ENCODE results near the gene IDH3A. TPM values are rescaled to one million over a fixed set of nuclear protein-coding genes. Genes with fewer than 3 reads are reported as not detected.
A peak's percentile ranks its signal among the peaks of the same experiment; 100 is the strongest.

The IDH3A gene
- total RNA-seq (2021; ENCODE audit: unreplicated experiment) (115 TPM), Bru-seq, nascent RNA (percentile 70 among the genes with signal in this experiment), BruChase-seq, experiment 1, labeled RNA remaining after a 6-hour chase (percentile 91 among the genes with signal in this experiment), BruChase-seq, experiment 2, labeled RNA remaining after a 2-hour chase (percentile 88 among the genes with signal in this experiment)
- polyA plus RNA-seq (2012) = 47.2 and 67.9 TPM in 2 replicates
- long read RNA-seq, full-length matches to known transcripts = 94 of 117 reads
- long read RNA-seq, partial matches to known transcripts = 4 of 117 reads
- long read RNA-seq, other reads (novel, unspliced or antisense) = 19 of 117 reads

DNA sequence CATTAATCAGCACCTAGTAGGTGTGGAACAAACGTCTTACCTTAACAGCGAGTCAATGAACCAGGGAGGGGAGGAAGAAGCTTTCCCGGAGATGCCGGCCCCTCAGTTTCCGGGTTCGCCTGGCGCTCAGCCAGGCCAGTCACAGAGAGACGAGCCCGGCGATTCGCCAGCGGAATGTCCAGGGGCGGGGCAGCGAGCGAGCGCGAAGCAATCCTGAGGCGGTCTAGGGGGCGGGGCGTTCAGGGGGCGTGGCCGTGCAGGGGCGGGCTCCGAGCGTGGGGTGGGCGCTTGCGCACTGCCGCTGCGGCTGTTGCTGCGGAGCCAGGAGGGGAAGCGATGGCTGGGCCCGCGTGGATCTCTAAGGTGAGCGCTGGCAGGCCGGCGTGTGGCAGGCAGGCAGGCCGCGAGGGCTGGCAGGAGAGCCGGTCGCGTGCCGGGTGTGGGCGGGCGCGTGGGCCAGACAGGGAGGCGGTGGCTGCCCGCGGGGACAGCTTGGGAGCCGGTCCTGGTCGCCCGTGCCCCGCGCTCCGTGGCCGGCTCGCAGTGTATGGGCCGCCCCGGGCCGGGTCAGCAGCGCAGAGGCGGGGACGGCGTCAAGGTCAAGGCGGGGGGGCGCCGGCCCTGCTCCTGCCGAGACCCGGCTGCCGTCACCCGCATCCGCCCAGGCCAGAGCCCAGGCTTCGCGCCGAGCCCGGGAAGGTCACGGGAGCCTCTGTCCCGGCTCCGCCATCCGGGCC lies at the start of gene IDH3A:
Gene IDH3A (plus strand): TSS at position 295 of the 737 bp plus-strand sequence. CDS start 42 bp downstream, at position 337.
- Histone ChIP-seq H3K27me3 (ENCODE audit: insufficient read depth, low read length) (no peaks in the 10 kb centered on the region), H3K4me1 (ENCODE audit: control insufficient read depth in 1 of 2, insufficient read depth in 2 of 2, low read length in 2 of 2) (peaks cover 4 to 36% of the 10 kb centered on the region in 2 experiments; a peak in 3 of 4 replicates), H3K9me2 (ENCODE audit: insufficient read depth) (no peaks in the 10 kb centered on the region), H3K9ac (ENCODE audit: low read length) (peak within 1 kb of the TSS; percentile 78), H3K4me3 (replicated peaks in 1 of 2; ENCODE audit: low read depth in 1 of 2, low read length in 2 of 2) (peak within 1 kb of the TSS; percentile 77 to 81), H3K36me3 (ENCODE audit: control insufficient read depth in 1 of 2, insufficient read depth in 2 of 2, low read length in 2 of 2) (no peaks in the 10 kb centered on the region), H3K9me3 (ENCODE audit: control insufficient read depth in 1 of 2, insufficient read depth in 1 of 2, low read depth in 1 of 2, low read length in 2 of 2) (no peaks in the 10 kb centered on the region), H3K79me2 (ENCODE audit: insufficient read depth, low read length) (peaks cover 44% of the 10 kb centered on the region), H2AFZ (ENCODE audit: low read depth, low read length, poor library complexity, severe bottlenecking) (peak within 1 kb of the TSS; percentile 73), H4K20me1 (ENCODE audit: insufficient read depth) (no peaks in the 10 kb centered on the region), H3K27ac (ENCODE audit: low read depth, low read length) (peak within 1 kb of the TSS; percentile 74), H3K4me2 (ENCODE audit: low read length) (peak within 1 kb of the TSS; percentile 89)
- ChIA-PET CTCF (interaction anchor here (0.7 to 1.4 kb wide), 3 partner anchors 10 to 239 kb away, joined by 3 to 5 read pairs (median 3); partner anchors contain the start of gene CIB2), POLR2A (interaction anchor here (0.6 to 1.0 kb wide), 8 partner anchors 10 to 416 kb away, joined by 3 to 7 read pairs (median 3); partner anchors contain the start of gene CHRNA5), RAD21 (ENCODE audit: low non-redundant PET in 1 of 2, low total read pairs in 2 of 2, uncharacterized antibody in 2 of 2, unreplicated experiment in 2 of 2) (interaction anchor here in 1 of 2 experiments (0.7 kb wide), 1 partner anchor 150 kb away, joined by 3 read pairs; no protein-coding TSS in a partner anchor)
- TF ChIP-seq ZFX (IDR thresholded peaks at IDR 0.05) (peak; percentile 92), MAX (IDR thresholded peaks at IDR 0.05) (peak; percentile 63; the same call in 1 of the 2 replicates), CBX3 (IDR thresholded peaks at IDR 0.05; ENCODE audit: low read depth) (no peak), ELF1 (IDR thresholded peaks at IDR 0.05; ENCODE audit: borderline replicate concordance, low read depth) (peak; percentile 80), TCF7L2 (IDR thresholded peaks at IDR 0.05; ENCODE audit: borderline replicate concordance, extremely low read depth, insufficient read depth, insufficient read length) (no peak), EGR1 (IDR thresholded peaks at IDR 0.05; ENCODE audit: low read depth) (0 out of 2 replicates have a peak, but pooled peaks have one; percentile 31), YY1 (IDR thresholded peaks at IDR 0.05; ENCODE audit: extremely low read depth, insufficient replicate concordance, low read depth, low read length) (no peak), RAD21 (IDR thresholded peaks at IDR 0.05; ENCODE audit: low read depth) (no peak), POLR2A (IDR thresholded peaks at IDR 0.05; ENCODE audit: borderline replicate concordance, extremely low read depth, insufficient read depth, insufficient read length) (peak; percentile 68), SP1 (IDR thresholded peaks at IDR 0.05; ENCODE audit: low read depth) (peak; percentile 72), SIN3A (IDR thresholded peaks at IDR 0.05; ENCODE audit: low read depth) (peak; percentile 63; the same call in 1 of the 2 replicates), ZNF274 (IDR thresholded peaks at IDR 0.05; ENCODE audit: low read depth, low read length) (no peak), POLR2AphosphoS5 (IDR thresholded peaks at IDR 0.05; ENCODE audit: low read depth, low read length) (peak; percentile 84)
- TF ChIP-seq, protein P1, sequence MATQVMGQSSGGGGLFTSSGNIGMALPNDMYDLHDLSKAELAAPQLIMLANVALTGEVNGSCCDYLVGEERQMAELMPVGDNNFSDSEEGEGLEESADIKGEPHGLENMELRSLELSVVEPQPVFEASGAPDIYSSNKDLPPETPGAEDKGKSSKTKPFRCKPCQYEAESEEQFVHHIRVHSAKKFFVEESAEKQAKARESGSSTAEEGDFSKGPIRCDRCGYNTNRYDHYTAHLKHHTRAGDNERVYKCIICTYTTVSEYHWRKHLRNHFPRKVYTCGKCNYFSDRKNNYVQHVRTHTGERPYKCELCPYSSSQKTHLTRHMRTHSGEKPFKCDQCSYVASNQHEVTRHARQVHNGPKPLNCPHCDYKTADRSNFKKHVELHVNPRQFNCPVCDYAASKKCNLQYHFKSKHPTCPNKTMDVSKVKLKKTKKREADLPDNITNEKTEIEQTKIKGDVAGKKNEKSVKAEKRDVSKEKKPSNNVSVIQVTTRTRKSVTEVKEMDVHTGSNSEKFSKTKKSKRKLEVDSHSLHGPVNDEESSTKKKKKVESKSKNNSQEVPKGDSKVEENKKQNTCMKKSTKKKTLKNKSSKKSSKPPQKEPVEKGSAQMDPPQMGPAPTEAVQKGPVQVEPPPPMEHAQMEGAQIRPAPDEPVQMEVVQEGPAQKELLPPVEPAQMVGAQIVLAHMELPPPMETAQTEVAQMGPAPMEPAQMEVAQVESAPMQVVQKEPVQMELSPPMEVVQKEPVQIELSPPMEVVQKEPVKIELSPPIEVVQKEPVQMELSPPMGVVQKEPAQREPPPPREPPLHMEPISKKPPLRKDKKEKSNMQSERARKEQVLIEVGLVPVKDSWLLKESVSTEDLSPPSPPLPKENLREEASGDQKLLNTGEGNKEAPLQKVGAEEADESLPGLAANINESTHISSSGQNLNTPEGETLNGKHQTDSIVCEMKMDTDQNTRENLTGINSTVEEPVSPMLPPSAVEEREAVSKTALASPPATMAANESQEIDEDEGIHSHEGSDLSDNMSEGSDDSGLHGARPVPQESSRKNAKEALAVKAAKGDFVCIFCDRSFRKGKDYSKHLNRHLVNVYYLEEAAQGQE (IDR thresholded peaks at IDR 0.05; ENCODE audit: low read depth) = no peak
- DNase-seq (ENCODE audit: low read depth, low spot score) (peak; percentile 85), ATAC-seq (peak; percentile 93)
- intact Hi-C loops (cut with micrococcal nuclease) = no loop called here
- no TSS peak for BruUV-seq (replicated peaks)
